WTC11 (cell line): ENCODE results near the gene PLCG2. TPM values are rescaled to one million over a fixed set of nuclear protein-coding genes. Genes with fewer than 3 reads are reported as not detected.

Experiments
- ATAC-seq: fragments of 200-7000 bp; cut with Tn5 transposase; 2 replicates; pipeline ENCODE4 v1.10.0; 2021; ENCODE audit warnings: mild to moderate bottlenecking, moderate library complexity
- CTCF ChIA-PET: fragments of 300-600 bp; sonication (Branson Sonifier 250); formaldehyde crosslinking; loops from one replicate; lab custom pipeline; 2021; ENCODE audit warnings: antibody characterized with exemption; lab: Charles Lee
- POLR2A ChIA-PET: fragments of 350-600 bp; sonication (Branson Sonifier 250); formaldehyde crosslinking; loops from one replicate; lab custom pipeline; 2021; ENCODE audit warnings: antibody characterized with exemption; lab: Charles Lee
- DNase-seq: peaks from one replicate; pipeline ENCODE4 v3.0.0; 2021; ENCODE audit warnings: low spot score
- H3K27ac Mint-ChIP-seq: 2 replicates; pipeline ENCODE4 v1.8.0; 2021; ENCODE audit warnings: mixed read lengths
- H3K27me3 Mint-ChIP-seq: 2 replicates; pipeline ENCODE4 v1.8.0; 2021; ENCODE audit warnings: low read depth, mild to moderate bottlenecking, moderate library complexity, mixed read lengths
- H3K36me3 Mint-ChIP-seq: 2 replicates; pipeline ENCODE4 v1.8.0; 2021; ENCODE audit warnings: mixed read lengths
- H3K4me1 Mint-ChIP-seq: 2 replicates; pipeline ENCODE4 v1.8.0; 2022; ENCODE audit warnings: mixed read lengths
- H3K4me3 Mint-ChIP-seq: 2 replicates; pipeline ENCODE4 v1.8.0; 2021; ENCODE audit warnings: mild to moderate bottlenecking, moderate library complexity, mixed read lengths
- H3K9me3 Mint-ChIP-seq: 2 replicates; pipeline ENCODE4 v1.8.0; 2021; ENCODE audit warnings: mixed read lengths
- CREB1 ChIP-seq: sonication (generic); formaldehyde crosslinking; IDR thresholded peaks from 2 replicates; pipeline ENCODE4 v1.8.0; 2023; ENCODE audit warnings: mild to moderate bottlenecking, missing genetic modification reagents
- ETV6 ChIP-seq: sonication (generic); formaldehyde crosslinking; IDR thresholded peaks from 2 replicates; pipeline ENCODE4 v1.8.1; 2022; ENCODE audit warnings: mild to moderate bottlenecking, missing genetic modification reagents
- JUN ChIP-seq: sonication (generic); formaldehyde crosslinking; IDR thresholded peaks from 2 replicates; pipeline ENCODE4 v1.8.0; 2023; ENCODE audit warnings: mild to moderate bottlenecking, missing genetic modification reagents
- KAT7 ChIP-seq: sonication (generic); formaldehyde crosslinking; IDR thresholded peaks from 2 replicates; pipeline ENCODE4 v1.8.1; 2023; ENCODE audit warnings: missing genetic modification reagents, mild to moderate bottlenecking, borderline replicate concordance
- SMAD3 ChIP-seq: sonication (generic); formaldehyde crosslinking; IDR thresholded peaks from 2 replicates; pipeline ENCODE4 v1.8.0; 2022; ENCODE audit warnings: missing genetic modification reagents, mild to moderate bottlenecking, borderline replicate concordance
- TEAD4 ChIP-seq: sonication (generic); formaldehyde crosslinking; IDR thresholded peaks from 2 replicates; pipeline ENCODE4 v1.8.0; 2022; ENCODE audit warnings: mild to moderate bottlenecking, missing genetic modification reagents
- ZNF219 ChIP-seq: sonication (generic); formaldehyde crosslinking; IDR thresholded peaks from 2 replicates; pipeline ENCODE4 v1.8.0; 2023; ENCODE audit warnings: missing genetic modification reagents, mild to moderate bottlenecking, borderline replicate concordance
- ZNF416 ChIP-seq: fragments of 250-450 bp; sonication (Bioruptor Pico); IDR thresholded peaks from 2 replicates; pipeline ENCODE4 v1.9.0; 2021; ENCODE audit warnings: mild to moderate bottlenecking, inconsistent platforms
- total RNA-seq: library from RNA; stranded (reverse); gene quantifications from 3 replicates; pipeline ENCODE4 v1.2.3, GENCODE V29; 2021
- TF ChIP-seq, protein P1 (sequence below): fragments of 250-450 bp; sonication (Bioruptor Pico); IDR thresholded peaks from 2 replicates; pipeline ENCODE4 v1.9.0; 2021; ENCODE audit warnings: moderate library complexity, mild to moderate bottlenecking, inconsistent platforms, borderline replicate concordance
- TF ChIP-seq, protein P2 (sequence below): fragments of 200-600 bp; IDR thresholded peaks from 2 replicates; pipeline ENCODE4 v1.8.0; 2022; ENCODE audit warnings: antibody characterized with exemption
- TF ChIP-seq, protein P3 (sequence below): sonication (generic); formaldehyde crosslinking; IDR thresholded peaks from 2 replicates; pipeline ENCODE4 v1.8.0; 2023; ENCODE audit warnings: missing genetic modification reagents
- TF ChIP-seq, protein P4 (sequence below): sonication (generic); formaldehyde crosslinking; IDR thresholded peaks from 2 replicates; pipeline ENCODE4 v1.8.0; 2022; ENCODE audit warnings: mild to moderate bottlenecking, missing genetic modification reagents
- TF ChIP-seq, protein P5 (sequence below): sonication (generic); formaldehyde crosslinking; IDR thresholded peaks from 2 replicates; pipeline ENCODE4 v1.8.0; 2022; ENCODE audit warnings: missing genetic modification reagents
- TF ChIP-seq, protein P6 (sequence below): fragments of 250-450 bp; sonication (Bioruptor Pico); IDR thresholded peaks from 2 replicates; pipeline ENCODE4 v2.1.2; 2022; ENCODE audit warnings: mild to moderate bottlenecking, moderate library complexity
- TF ChIP-seq, protein P7 (sequence below): sonication (generic); formaldehyde crosslinking; IDR thresholded peaks from 2 replicates; pipeline ENCODE4 v1.8.0; 2023; ENCODE audit warnings: missing genetic modification reagents, mild to moderate bottlenecking, borderline replicate concordance
- TF ChIP-seq, protein P8 (sequence below): fragments of 250-450 bp; sonication (Bioruptor Pico); IDR thresholded peaks from 2 replicates; pipeline ENCODE4 v1.8.0; 2021; ENCODE audit warnings: mild to moderate bottlenecking

Gene PLCG2
- total RNA-seq, 1 experiment from 2014 or later = 7.0 TPM

DNA sequence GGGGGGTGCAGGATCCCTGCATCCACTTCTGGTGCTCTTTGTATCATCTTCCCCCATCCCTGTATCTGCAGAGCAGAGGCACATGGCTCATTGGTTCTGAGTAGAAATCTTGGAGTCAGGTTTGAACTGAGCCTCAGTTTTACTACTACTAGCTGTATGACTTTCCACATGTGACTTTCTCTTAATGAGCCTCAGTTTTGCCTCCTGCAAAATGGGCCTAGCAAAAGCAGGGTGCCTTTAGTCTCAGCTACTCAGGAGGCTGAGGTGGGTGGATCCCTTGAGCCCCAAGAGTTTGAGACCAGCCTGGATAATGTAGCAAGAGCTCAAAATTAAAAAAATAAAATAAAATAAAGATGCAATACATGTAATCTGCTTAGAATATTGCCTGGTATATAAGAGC, 150.8 kb downstream of the PLCG2 start:
- Mint-ChIP-seq H3K9me3 (no peaks in the 10 kb centered on the region), H3K36me3 (no peaks in the 10 kb centered on the region), H3K4me3 (no peak overlapping the region), H3K27ac (no peak overlapping the region), H3K4me1 (peaks cover 13% of the 10 kb centered on the region), H3K27me3 (no peaks in the 10 kb centered on the region)
- DNase-seq (no peak), ATAC-seq (no peak)
- CTCF ChIA-PET = interaction anchor here (1.4 to 2.4 kb wide), 2 partner anchors 40 to 50 kb away, joined by 3 to 6 read pairs; no protein-coding TSS in a partner anchor
- TF ChIP-seq, protein P1, sequence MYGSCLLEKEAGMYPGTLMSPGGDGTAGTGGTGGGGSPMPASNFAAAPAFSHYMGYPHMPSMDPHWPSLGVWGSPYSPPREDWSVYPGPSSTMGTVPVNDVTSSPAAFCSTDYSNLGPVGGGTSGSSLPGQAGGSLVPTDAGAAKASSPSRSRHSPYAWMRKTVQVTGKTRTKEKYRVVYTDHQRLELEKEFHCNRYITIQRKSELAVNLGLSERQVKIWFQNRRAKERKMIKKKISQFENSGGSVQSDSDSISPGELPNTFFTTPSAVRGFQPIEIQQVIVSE = no peak
- TF ChIP-seq, protein P2, sequence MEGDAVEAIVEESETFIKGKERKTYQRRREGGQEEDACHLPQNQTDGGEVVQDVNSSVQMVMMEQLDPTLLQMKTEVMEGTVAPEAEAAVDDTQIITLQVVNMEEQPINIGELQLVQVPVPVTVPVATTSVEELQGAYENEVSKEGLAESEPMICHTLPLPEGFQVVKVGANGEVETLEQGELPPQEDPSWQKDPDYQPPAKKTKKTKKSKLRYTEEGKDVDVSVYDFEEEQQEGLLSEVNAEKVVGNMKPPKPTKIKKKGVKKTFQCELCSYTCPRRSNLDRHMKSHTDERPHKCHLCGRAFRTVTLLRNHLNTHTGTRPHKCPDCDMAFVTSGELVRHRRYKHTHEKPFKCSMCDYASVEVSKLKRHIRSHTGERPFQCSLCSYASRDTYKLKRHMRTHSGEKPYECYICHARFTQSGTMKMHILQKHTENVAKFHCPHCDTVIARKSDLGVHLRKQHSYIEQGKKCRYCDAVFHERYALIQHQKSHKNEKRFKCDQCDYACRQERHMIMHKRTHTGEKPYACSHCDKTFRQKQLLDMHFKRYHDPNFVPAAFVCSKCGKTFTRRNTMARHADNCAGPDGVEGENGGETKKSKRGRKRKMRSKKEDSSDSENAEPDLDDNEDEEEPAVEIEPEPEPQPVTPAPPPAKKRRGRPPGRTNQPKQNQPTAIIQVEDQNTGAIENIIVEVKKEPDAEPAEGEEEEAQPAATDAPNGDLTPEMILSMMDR = no peak
- TF ChIP-seq JUN (CRISPR knock-in tag) (no peak), CREB1 (CRISPR knock-in tag) (no peak), ZNF219 (no peak)
- TF ChIP-seq, protein P3, sequence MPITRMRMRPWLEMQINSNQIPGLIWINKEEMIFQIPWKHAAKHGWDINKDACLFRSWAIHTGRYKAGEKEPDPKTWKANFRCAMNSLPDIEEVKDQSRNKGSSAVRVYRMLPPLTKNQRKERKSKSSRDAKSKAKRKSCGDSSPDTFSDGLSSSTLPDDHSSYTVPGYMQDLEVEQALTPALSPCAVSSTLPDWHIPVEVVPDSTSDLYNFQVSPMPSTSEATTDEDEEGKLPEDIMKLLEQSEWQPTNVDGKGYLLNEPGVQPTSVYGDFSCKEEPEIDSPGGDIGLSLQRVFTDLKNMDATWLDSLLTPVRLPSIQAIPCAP = no peak
- TF ChIP-seq, protein P4, sequence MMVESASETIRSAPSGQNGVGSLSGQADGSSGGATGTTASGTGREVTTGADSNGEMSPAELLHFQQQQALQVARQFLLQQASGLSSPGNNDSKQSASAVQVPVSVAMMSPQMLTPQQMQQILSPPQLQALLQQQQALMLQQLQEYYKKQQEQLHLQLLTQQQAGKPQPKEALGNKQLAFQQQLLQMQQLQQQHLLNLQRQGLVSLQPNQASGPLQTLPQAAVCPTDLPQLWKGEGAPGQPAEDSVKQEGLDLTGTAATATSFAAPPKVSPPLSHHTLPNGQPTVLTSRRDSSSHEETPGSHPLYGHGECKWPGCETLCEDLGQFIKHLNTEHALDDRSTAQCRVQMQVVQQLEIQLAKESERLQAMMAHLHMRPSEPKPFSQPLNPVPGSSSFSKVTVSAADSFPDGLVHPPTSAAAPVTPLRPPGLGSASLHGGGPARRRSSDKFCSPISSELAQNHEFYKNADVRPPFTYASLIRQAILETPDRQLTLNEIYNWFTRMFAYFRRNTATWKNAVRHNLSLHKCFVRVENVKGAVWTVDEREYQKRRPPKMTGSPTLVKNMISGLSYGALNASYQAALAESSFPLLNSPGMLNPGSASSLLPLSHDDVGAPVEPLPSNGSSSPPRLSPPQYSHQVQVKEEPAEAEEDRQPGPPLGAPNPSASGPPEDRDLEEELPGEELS (CRISPR knock-in tag) = no peak
- TF ChIP-seq, protein P5, sequence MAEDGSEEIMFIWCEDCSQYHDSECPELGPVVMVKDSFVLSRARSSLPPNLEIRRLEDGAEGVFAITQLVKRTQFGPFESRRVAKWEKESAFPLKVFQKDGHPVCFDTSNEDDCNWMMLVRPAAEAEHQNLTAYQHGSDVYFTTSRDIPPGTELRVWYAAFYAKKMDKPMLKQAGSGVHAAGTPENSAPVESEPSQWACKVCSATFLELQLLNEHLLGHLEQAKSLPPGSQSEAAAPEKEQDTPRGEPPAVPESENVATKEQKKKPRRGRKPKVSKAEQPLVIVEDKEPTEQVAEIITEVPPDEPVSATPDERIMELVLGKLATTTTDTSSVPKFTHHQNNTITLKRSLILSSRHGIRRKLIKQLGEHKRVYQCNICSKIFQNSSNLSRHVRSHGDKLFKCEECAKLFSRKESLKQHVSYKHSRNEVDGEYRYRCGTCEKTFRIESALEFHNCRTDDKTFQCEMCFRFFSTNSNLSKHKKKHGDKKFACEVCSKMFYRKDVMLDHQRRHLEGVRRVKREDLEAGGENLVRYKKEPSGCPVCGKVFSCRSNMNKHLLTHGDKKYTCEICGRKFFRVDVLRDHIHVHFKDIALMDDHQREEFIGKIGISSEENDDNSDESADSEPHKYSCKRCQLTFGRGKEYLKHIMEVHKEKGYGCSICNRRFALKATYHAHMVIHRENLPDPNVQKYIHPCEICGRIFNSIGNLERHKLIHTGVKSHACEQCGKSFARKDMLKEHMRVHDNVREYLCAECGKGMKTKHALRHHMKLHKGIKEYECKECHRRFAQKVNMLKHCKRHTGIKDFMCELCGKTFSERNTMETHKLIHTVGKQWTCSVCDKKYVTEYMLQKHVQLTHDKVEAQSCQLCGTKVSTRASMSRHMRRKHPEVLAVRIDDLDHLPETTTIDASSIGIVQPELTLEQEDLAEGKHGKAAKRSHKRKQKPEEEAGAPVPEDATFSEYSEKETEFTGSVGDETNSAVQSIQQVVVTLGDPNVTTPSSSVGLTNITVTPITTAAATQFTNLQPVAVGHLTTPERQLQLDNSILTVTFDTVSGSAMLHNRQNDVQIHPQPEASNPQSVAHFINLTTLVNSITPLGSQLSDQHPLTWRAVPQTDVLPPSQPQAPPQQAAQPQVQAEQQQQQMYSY (CRISPR knock-in tag) = no peak
- POLR2A ChIA-PET = interaction anchor here (0.7 kb wide), 1 partner anchor 240 kb away, joined by 4 read pairs; the partner anchor contains the start of gene MPHOSPH6

DNA sequence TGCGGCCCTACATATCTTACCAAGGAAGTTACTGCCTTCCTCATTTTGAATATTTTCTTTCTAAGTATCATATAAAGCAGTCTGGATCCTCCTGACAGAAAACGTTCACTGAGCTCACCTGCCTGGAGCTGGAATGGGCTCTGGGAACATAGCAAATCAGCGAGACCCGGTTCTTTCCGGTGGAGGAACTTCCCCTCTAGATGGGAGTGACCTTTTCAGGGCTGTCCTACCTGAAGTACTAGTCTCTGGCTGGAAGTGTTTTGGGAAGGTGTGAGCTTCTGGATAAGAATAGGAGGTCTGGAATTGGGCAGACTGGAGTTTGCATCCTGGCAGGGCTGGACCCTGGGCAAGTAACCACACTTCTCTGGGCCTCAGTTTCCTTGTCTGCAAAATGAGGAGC, 152.8 kb downstream of the PLCG2 start:
- no peak for ATAC-seq
- Mint-ChIP-seq H3K27me3 (no peaks in the 10 kb centered on the region), H3K4me3 (no peak overlapping the region), H3K4me1 (peaks cover 13% of the 10 kb centered on the region), H3K9me3 (no peaks in the 10 kb centered on the region), H3K27ac (no peak overlapping the region), H3K36me3 (no peaks in the 10 kb centered on the region)
- DNase-seq = no peak
- ChIA-PET POLR2A (no interaction called here), CTCF (interaction anchor here (2.8 kb wide), 1 partner anchor 65 kb away, joined by 20 read pairs; no protein-coding TSS in a partner anchor)
- TF ChIP-seq KAT7 (CRISPR knock-in tag) = no peak
- no peak for TF ChIP-seq ETV6 (CRISPR knock-in tag)
- TF ChIP-seq, protein P6, sequence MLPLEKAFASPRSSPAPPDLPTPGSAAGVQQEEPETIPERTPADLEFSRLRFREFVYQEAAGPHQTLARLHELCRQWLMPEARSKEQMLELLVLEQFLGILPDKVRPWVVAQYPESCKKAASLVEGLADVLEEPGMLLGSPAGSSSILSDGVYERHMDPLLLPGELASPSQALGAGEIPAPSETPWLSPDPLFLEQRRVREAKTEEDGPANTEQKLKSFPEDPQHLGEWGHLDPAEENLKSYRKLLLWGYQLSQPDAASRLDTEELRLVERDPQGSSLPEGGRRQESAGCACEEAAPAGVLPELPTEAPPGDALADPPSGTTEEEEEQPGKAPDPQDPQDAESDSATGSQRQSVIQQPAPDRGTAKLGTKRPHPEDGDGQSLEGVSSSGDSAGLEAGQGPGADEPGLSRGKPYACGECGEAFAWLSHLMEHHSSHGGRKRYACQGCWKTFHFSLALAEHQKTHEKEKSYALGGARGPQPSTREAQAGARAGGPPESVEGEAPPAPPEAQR (CRISPR knock-in tag) = no peak
- no peak for TF ChIP-seq ZNF416 (CRISPR knock-in tag)
- TF ChIP-seq, protein P7, sequence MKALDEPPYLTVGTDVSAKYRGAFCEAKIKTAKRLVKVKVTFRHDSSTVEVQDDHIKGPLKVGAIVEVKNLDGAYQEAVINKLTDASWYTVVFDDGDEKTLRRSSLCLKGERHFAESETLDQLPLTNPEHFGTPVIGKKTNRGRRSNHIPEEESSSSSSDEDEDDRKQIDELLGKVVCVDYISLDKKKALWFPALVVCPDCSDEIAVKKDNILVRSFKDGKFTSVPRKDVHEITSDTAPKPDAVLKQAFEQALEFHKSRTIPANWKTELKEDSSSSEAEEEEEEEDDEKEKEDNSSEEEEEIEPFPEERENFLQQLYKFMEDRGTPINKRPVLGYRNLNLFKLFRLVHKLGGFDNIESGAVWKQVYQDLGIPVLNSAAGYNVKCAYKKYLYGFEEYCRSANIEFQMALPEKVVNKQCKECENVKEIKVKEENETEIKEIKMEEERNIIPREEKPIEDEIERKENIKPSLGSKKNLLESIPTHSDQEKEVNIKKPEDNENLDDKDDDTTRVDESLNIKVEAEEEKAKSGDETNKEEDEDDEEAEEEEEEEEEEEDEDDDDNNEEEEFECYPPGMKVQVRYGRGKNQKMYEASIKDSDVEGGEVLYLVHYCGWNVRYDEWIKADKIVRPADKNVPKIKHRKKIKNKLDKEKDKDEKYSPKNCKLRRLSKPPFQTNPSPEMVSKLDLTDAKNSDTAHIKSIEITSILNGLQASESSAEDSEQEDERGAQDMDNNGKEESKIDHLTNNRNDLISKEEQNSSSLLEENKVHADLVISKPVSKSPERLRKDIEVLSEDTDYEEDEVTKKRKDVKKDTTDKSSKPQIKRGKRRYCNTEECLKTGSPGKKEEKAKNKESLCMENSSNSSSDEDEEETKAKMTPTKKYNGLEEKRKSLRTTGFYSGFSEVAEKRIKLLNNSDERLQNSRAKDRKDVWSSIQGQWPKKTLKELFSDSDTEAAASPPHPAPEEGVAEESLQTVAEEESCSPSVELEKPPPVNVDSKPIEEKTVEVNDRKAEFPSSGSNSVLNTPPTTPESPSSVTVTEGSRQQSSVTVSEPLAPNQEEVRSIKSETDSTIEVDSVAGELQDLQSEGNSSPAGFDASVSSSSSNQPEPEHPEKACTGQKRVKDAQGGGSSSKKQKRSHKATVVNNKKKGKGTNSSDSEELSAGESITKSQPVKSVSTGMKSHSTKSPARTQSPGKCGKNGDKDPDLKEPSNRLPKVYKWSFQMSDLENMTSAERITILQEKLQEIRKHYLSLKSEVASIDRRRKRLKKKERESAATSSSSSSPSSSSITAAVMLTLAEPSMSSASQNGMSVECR (CRISPR knock-in tag) = no peak
- TF ChIP-seq, protein P1 = no peak
- TF ChIP-seq, protein P8, sequence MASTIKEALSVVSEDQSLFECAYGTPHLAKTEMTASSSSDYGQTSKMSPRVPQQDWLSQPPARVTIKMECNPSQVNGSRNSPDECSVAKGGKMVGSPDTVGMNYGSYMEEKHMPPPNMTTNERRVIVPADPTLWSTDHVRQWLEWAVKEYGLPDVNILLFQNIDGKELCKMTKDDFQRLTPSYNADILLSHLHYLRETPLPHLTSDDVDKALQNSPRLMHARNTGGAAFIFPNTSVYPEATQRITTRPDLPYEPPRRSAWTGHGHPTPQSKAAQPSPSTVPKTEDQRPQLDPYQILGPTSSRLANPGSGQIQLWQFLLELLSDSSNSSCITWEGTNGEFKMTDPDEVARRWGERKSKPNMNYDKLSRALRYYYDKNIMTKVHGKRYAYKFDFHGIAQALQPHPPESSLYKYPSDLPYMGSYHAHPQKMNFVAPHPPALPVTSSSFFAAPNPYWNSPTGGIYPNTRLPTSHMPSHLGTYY (CRISPR knock-in tag) = no peak
- no peak for TF ChIP-seq TEAD4 (CRISPR knock-in tag)
- TF ChIP-seq SMAD3 (CRISPR knock-in tag) = no peak
